Measurements from ENCODE around the gene TMEM191C.

DNA sequence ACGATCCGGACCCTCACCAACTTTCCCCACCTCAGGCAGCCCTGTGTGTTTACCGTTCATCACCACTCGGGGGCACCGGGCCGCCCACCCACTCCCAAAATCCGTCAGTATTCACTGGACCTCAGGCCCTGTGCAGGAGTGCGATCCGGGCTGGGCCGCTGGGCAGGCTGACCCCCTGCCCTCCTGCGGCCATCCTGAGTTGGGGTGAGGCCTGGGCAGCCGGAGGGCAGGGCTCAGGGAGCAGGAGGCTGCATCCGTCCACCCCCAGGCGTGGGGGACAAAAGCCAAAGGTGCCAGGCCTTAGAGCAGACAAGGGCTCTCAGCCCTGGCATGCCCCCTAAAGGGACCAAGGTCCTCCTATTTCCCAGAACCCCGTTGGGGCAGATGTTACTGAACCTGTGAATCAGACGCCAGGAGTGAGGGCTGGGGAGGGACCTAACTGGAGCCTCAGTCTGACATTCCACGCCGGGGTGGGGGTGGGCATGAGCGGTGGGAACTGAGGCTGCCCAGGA lies 16.8 kb upstream of the TMEM191C start:
- TF ChIP-seq, protein P1, sequence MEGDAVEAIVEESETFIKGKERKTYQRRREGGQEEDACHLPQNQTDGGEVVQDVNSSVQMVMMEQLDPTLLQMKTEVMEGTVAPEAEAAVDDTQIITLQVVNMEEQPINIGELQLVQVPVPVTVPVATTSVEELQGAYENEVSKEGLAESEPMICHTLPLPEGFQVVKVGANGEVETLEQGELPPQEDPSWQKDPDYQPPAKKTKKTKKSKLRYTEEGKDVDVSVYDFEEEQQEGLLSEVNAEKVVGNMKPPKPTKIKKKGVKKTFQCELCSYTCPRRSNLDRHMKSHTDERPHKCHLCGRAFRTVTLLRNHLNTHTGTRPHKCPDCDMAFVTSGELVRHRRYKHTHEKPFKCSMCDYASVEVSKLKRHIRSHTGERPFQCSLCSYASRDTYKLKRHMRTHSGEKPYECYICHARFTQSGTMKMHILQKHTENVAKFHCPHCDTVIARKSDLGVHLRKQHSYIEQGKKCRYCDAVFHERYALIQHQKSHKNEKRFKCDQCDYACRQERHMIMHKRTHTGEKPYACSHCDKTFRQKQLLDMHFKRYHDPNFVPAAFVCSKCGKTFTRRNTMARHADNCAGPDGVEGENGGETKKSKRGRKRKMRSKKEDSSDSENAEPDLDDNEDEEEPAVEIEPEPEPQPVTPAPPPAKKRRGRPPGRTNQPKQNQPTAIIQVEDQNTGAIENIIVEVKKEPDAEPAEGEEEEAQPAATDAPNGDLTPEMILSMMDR (IDR thresholded peaks at IDR 0.05; ENCODE audit: low read length), result no peak; the same call in 1 of the 2 replicates
- TF ChIP-seq EZH2 (IDR thresholded peaks at IDR 0.05; ENCODE audit: borderline replicate concordance, low read length), result no peak
